HS-5 (cell line): ENCODE data around the gene KRTAP2-4.
"Not testable (repeated sequence)": the region's sequence is repeated elsewhere in the genome, so short reads cannot be mapped to it uniquely, and the experiment has no call there.

Experiments used
- DNase-seq: peaks from one replicate; pipeline ENCODE4 v3.0.0-alpha.2; 2012; ENCODE audit warnings: low read depth

Gene KRTAP2-4

GRCh38 chr17:41065829-41066624 is at the start of gene KRTAP2-4:
KRTAP2-4 (minus strand) TSS chr17:41065879; CDS start chr17:41065845, 34 bp downstream.
- peak; percentile 80 for DNase-seq

DNA sequence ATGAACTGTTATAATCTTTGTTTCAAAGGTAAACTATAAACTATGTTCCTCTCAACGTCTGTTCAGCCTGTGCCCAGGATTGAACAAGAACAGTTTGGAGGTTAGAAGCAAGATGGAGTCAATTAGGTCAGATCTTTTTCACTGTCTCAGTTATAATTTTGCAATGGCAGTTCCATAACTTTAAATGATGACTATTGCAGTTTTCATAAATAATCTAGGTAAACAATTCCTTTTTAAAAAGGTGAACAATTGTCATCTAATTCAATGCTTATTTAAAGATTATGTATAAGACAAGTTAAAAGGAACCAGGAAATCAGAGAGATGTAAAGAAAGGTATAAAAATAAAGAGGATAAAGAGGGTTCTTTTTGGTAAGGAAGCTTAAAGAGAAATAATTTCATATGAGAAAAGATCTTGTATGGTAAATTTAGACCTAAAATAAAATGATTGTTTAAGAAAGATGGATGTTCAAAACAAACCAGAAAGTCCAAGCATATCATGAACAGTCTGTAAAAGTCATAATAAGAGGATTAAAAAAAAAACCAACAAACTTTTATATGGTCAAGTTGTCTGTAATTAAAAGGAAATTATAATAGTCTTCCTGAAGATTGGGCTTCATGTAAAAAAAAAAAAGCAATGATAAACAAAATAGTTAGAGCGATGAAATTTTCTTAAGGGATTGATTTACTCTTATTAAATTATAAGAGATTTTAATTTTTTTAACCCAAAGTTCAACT is 45.6 kb upstream of the KRTAP2-4 start:
- no peak for DNase-seq

- DNase-seq: not testable (repeated sequence)
Measured at GRCh38 chr17:41108728-41109386, 43.2 kb upstream of the KRTAP2-4 start.

- DNase-seq: no peak
Measured at GRCh38 chr17:41107941-41108450, 42.3 kb upstream of the KRTAP2-4 start.

DNA sequence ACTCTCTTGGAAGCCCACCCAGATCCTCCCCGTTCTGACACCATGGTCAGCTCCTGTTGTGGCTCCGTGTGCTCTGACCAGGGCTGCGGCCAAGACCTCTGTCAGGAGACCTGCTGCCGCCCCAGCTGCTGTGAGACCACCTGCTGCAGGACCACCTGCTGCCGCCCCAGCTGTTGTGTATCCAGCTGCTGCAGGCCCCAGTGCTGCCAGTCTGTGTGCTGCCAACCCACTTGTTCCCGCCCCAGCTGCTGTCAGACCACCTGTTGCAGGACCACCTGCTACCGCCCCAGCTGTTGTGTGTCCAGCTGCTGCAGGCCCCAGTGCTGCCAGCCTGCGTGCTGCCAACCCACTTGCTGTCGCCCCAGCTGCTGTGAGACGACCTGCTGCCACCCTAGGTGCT is 39.7 kb upstream of the KRTAP2-4 start, which contains the start of gene KRTAP4-9:
Gene KRTAP4-9 (plus strand): TSS at position 43 of the 400 bp plus-strand sequence. CDS start 0 bp downstream, at position 43.
- not testable (repeated sequence) for DNase-seq

DNA sequence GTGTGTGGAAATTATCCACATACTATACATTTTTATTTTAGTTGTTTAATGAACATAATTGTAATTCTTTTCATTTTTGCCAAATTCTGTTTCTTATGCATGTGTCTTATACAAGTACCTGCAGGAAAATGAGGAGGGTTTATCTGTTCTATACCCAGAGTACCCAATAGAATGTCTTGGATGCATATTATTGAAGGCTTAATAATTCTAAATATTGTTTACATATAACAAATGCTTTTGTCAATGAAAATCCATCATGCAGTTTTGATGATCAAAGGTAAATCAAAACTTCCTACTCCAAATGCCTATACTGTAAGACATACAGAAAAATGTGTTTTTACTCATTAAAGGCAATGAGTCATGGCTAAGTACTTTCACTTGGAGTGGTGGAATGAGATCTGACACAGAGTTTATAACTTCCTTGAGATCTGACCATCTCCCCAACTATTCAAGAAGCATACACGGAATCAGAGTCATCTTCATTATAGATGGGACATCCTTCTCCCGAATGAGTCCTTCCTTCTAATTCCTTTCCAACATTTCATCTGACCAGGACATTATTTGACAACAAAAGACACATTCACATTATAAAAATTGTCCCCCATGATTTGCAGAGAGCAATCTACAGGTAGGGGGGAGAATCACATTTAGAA is 38.8 kb upstream of the KRTAP2-4 start:
- not testable (repeated sequence) for DNase-seq

DNA sequence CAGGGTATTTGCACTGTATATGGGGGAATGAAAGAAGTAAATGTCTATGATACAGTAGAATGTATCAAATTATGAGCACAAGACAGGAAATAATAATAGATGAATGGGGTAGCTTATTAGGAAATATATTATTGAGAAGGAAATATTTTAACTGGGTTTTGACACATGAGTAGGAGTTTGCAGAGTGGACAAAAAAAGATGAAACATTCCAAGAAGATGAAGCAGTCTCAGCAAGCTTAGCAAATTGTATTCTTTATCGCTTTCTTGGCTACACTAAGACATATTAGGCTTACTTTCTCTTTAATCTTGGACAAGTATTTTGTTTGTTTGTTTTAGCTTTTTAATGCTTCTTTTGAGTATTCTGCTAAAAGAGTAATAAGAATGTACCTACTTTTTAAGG is 38.2 kb upstream of the KRTAP2-4 start:
- DNase-seq: no peak

DNA sequence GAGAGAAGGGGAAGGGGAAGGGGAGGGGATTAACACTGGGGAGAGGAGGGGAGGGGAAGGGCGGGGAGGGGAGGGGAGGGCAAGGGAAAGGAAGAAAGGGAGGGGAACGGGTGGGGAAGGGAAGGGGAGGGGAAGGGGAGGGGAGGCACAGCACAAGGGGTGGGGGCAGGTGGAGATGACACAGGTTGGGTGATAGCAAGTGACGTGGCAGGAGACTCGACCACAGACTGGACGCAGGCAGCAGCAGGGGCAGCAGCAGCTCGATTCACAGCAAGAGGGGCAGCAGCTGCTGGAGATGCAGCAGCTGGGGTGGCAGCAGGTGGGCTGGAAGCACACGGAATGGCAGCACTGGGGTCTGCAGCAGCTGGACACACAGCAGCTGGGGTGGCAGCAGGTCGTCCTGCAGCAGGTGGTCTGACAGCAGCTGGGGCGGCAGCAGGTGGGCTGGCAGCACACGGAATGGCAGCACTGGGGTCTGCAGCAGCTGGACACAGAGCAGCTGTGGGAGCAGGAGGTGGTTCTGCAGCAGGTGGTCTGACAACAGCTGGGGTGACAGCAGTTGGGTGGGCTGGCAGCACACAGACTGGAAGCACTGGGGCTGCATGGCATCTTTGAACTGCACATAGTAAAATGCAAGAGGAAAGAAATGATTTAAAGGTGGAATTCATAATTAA is 36.0 kb upstream of the KRTAP2-4 start, which contains the start of gene KRTAP4-16:
Gene KRTAP4-16 (minus strand): TSS at position 624 of the 674 bp plus-strand sequence. CDS start 0 bp downstream, at position 624.
- DNase-seq: no peak

GRCh38 chr17:41099682-41100480 is 34.2 kb upstream of the KRTAP2-4 start:
- peak; percentile 79 for DNase-seq

- DNase-seq: no peak
Measured at GRCh38 chr17:41098481-41098880, 32.8 kb upstream of the KRTAP2-4 start.

DNA sequence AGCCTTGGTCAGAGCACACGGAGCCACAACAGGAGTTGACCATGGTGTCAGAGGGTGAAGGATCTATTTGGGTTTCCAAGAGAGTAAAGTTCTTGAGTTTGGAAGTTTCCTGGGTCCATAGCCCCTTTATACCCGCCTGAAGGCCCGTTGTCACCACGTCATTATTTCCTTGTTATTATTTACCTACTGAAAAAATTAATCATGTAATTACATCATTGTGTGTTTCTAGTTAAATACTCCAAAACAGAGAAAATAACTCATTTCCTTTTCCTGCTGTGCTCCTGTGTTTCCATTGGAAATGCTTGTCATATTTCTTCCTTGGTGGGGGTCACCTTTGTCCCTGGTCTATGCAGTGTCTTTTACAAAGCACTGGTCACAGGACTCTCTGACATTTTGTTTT is 32.4 kb upstream of the KRTAP2-4 start, which contains the start of gene KRTAP4-8:
Gene KRTAP4-8 (minus strand): TSS at position 101 of the 400 bp plus-strand sequence. CDS start 58 bp downstream, at position 43.
- no peak for DNase-seq

GRCh38 chr17:41096055-41096454 is 30.4 kb upstream of the KRTAP2-4 start:
- DNase-seq: no peak

DNA sequence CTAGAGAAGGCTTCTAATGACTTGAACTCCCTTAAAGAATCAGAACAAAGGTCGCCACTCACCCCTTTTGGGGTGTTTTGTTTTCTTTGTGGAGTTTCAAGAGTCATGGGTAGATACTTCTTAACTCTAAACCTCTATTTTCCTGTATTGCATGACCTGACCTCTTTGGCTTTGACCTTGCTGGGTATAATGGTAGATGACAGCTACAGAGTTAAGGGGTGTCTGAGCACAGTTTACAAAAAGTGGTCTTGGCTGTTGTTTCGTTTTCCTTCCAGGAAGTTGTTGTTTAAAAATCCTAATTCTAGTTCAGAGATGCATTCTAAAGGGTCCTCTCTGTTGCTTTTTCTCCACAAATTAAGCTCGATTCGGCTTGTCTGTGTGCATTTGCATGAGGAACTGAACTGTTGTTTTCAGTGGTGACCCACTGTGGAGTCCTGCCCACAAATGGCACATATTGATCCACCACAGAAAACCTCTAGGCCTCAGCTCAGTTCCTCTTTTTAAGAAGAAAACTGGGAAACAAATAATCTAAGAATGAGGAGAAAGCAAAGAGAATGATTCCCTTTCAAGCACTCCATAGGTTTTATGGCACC is 23.2 kb upstream of the KRTAP2-4 start:
- not testable (repeated sequence) for DNase-seq

DNA sequence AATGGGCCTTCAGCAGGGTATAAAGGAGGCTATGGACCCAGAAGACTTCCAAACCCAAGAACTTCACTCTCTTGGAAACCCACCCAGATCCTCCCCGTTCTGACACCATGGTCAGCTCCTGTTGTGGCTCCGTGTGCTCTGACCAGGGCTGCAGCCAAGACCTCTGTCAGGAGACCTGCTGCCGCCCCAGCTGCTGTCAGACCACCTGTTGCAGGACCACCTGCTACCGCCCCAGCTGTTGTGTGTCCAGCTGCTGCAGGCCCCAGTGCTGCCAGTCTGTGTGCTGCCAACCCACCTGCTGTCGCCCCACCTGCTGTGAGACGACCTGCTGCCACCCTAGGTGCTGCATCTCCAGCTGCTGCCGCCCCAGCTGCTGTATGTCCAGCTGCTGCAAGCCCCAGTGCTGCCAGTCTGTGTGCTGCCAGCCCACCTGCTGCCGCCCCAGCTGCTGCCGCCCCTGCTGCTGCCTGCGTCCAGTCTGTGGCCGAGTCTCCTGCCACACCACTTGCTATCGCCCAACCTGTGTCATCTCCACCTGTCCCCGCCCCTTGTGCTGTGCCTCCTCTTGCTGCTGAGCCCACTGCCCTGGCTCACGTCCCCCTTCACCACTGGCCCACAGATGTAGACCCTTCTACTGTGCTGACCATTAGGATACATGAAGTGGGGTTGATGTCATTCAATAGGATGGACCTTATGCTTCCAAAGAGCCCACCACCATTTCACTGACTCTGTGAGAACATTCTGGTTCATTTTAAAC is 18.6 kb upstream of the KRTAP2-4 start, which contains the start of gene KRTAP4-7:
Gene KRTAP4-7 (plus strand): TSS at position 51 of the 757 bp plus-strand sequence. CDS start 57 bp downstream, at position 108.
- not testable (repeated sequence) for DNase-seq

DNA sequence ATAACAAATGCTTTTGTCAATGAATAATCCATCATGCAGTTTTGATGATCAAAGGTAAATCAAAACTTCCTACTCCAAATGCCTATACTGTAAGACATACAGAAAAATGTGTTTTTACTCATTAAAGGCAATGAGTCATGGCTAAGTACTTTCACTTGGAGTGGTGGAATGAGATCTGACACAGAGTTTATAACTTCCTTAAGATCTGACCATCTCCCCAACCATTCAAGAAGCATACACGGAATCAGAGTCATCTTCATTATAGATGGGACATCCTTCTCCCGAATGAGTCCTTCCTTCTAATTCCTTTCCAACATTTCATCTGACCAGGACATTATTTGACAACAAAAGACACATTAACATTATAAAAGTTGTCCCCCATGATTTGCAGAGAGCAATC is 17.7 kb upstream of the KRTAP2-4 start:
- DNase-seq: not testable (repeated sequence)

DNA sequence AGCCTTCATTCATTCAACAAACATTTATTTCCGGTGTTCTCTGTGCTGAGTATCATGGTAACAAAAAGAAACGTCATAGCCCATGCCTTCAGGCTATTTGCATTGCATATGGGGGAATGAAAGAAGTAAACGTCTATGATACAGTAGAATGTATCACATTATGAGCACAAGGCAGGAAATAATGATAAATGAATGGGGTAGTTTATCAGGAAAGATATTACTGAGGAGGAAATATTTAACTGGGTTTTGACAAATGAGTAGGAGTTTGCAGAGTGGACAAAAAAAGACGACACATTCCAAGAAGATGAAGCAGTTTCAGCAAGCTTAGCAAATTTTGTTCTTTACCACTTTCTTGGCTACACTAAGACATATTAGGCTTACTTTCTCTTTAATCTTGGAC is 16.9 kb upstream of the KRTAP2-4 start:
- no peak for DNase-seq

DNA sequence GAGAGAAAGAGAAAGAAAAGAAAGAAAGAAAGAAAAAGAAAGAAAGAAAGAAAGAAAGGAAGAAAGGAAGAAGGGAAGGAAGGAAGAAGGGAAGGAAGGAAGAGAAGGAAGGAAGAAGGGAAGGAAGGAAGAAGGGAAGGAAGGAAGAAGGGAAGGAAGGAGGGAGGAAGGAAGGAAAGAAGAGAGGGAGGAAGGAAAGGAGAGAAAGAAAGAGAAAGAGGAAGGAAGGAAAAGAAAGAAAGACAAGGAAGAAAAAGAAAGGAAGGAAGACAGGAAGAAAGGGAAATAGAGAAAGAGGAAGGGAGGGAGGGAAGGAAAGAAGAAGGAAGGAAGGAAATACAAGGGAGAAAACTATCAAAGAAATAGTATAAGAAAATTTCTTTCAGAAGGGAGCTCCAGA is 11.1 kb upstream of the KRTAP2-4 start:
- no peak for DNase-seq

GRCh38 chr17:41073676-41074075 is 8.0 kb upstream of the KRTAP2-4 start:
- no peak for DNase-seq
